Stimulated activated CD4-positive, alpha-beta T cell treated with anti-CD3 and anti-CD28 coated beads, TNF-alpha, amount 100 ng/mL, for 24 hours (primary cell): ENCODE data around the gene EPDR1.

Experiments used
- DNase-seq, 3 experiments: peaks; one replicate each; pipeline ENCODE4 v3.0.0-alpha.2; 2020; ENCODE audit warnings: low read depth in 3 of 3

Gene EPDR1

GRCh38 chr7:37977243-37977642, 56.8 kb downstream of the EPDR1 start:
- DNase-seq: no peak

DNA sequence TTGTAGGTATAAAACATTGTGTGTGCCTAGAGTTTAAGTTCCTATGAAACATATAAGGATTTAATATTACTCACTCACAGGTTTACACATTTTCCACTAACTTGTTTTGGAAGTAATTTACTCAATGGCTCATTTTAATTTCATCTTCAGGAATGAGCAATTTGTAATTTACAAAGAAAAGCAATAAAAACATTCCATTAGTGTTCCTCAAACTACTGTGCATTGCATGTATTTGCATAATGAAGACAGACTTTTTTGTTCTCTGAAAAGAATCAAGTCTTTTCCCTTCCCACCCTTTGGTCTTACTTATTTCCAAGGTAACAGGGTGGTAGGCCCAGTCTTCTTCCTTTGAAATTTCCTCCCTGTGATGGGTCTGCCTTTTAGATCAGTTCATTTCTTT, 61.2 kb downstream of the EPDR1 start:
- no peak for DNase-seq

DNA sequence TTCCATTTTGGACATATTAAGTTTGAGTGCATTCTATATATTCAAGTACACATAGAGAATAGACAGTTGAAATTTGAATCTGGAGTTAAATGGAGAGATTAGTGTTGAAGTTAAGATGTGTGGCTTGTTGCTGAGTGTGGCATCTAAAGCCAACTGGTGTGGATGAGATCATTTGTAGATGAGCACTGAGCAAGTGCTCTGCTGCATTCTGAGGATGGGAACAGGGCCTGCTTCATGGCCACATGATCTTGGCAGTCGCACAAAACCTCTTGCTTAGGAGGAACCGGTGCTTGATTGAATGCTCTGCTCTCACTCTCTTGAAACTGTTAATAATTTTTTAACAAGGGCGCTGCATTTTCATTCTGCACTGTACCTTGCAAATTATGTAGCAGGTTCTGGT, 62.0 kb downstream of the EPDR1 start:
- no peak for DNase-seq

DNA sequence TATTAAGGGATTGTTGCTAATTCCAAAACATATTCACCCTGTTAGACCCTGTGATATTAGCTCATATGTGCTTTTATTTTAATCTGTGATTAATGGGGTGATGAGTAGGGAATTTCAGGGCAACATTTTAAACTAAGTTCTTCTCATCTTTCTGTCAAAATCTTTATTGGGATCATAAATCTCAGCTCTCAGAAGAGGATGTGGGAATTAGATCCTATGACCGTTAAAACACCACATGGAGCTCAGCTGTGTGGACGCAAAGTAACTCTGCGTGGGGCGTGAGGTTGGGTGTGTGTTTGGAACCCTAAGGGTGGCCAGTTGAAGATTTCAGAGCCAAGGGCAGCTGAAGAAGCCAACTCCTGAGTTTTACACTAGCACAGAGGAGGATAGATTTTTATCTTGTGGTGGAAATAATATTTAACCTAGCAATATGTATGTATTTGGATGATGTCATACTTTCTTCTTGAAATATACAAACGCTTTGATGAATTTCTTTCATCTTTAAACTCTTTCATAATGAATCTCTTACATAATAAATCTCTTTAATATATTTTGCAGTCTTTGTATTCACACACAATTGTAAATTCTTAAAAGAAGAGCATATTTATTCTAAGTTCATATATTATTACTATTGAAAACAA, 64.4 kb downstream of the EPDR1 start:
- DNase-seq: no peak

GRCh38 chr7:37986908-37987330, 66.5 kb downstream of the EPDR1 start:
- no peak for DNase-seq

- DNase-seq: no peak
These were observed 67.3 kb downstream of the EPDR1 start for GRCh38 chr7:37987732-37988131.

GRCh38 chr7:37988721-37989650, 68.5 kb downstream of the EPDR1 start:
- DNase-seq: no peak

- no peak for DNase-seq
These were observed 69.9 kb downstream of the EPDR1 start for GRCh38 chr7:37990337-37990736.

DNA sequence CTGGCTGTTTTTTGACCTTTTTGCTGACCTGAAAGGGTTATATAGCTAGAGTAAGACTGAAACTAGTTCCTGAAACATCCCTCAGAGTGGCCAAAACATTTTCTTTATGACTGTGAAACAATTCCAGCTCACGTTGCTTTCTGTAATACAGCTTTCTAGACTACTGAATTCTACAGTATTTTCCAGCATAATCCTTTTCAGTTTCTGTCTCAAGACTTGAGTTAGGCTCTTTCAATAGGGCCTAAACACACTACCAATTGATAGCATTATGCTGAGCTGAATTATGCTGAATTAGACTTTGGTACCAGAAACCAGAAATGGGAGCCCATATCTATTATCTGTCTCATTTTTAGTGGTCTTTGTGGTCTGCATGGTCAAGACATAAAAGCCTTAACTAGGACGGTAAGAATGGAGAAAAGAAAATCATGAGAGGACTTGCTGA, 72.6 kb downstream of the EPDR1 start:
- no peak for DNase-seq

DNA sequence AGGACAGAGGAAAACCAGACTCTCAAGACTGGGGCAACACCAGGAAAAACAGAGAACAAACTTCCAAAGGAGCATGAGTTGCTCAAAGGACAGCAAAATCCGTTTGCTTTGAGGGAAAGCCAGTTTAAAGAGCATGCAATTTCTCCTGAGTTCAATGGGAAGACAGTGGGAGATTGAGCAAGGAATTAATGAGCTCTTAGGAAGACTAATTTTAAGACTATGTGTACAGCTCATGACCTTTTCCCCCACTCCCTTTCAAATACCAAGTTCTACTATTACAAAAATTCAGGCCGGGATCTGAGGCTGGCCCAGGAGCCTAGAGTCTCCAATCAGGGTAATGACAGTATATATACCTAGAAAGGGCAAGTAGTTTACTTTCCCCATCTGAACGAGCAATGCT, 79.2 kb downstream of the EPDR1 start:
- no peak for DNase-seq

- DNase-seq: no peak
These were observed 79.8 kb downstream of the EPDR1 start for GRCh38 chr7:38000272-38000671.
